NK-92 (cell line): ENCODE measurements around the gene STOML1.
"Not testable (repeated sequence)": the region's sequence is repeated elsewhere in the genome, so short reads cannot be mapped to it uniquely, and the experiment has no call there.

Experiments
- DNase-seq: peaks from one replicate; lab custom pipeline; 2025; ENCODE audit not compliant: unreplicated experiment; lab: John Stamatoyannopoulos, UW

The STOML1 gene

DNA sequence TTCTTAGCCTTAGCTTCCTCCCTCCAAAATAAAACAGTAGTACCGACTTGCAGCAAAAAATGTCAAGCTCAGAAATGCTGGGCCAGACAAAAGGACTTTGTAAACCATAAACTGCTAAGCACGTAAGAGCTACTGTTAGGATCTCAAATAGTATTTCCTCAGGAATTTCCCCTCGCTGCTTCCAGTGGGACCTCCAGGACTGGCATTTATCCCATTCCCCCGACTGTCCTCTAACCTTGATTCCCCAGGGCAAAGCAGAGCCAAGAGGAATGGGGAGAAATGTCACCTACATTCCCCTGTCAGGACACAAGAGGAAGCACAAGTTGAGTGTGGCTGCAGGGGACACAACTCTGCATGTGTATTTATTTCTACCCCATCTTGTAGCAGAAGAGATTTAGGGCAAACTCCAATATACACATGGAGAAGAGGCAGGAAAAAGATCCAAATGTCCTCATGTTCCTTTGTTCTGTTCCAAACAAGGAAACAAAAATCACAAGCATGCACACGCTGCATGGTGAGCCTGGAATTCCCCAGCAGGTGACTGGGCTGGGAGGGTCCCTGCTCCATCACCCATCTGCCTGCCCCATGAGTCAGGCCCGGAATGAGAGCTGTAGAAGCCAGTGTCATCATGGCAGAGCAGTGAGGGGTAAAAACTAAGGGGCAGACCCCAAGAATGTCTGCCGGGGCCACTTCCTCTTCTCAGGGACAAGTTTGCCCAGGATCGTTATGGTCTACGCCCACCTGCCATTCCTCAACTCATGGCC, 4.2 kb downstream of the STOML1 start:
- DNase-seq = no peak

DNA sequence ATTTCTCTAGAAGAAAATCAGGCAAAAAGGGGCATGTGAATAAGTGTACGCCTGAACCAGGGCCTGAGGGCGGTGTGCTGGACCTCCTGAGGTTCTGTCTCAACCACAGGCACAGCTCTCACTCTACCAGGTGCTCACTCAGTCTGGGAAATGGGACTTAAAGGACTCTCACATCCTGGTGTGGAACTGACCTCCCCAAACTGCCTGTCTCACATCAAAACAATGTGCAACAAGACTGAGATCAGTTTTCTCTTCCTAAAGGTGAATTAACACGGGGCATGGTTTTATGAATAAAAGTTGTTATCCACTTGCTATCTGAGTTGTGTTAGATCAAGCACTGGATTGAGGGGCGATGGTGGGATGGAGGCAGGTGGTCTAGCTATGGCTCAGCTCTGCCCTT, 4.8 kb downstream of the STOML1 start:
- no peak for DNase-seq

DNA sequence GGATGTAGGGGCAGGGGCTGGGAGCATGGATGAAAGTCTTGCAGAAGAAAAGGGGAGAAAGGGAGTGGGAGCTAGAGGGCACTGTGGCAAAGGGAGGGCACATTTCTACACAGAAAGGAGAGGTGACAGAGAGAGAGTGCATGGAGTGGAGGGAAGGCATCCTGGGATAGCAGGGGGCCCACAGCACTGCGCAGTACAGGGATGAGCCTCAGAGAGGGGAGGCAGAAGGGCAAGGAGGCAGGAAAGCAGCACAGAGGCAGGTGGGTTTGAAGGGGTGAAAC, 5.4 kb downstream of the STOML1 start:
- no peak for DNase-seq

DNA sequence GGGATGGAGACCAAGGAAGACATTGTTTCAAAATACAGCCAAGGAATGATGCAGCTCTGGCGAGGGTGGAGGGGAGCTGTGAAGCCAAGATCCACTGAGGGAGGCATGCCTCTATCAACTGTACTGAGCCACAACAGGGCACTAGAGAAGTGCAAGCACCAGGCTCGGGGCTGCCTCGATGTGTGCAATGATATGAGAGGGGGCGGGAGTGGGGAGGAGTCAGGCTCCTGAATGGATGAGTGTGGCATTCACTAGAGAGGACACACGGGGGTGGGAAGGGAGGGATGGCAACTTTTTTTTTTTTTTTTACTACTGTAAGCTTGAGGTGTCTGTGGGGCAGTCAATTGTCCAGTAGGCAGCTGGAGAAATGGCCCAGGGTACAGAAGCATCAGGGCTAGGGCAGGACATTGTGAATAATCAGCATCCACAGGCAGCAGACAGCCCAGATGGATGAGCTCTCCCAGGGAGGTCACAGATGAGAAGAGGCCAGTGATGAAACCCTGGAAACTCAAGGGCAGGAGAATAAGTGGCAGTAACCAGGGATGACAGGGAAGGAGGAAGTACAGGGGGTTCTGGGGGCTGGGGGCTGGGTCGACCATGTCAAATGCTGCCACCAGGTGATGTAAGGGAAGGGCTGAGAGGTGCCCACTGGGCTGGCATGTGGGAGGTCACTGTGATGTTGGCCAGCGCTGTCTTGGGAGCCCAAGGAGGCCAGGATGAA, 5.9 kb downstream of the STOML1 start:
- DNase-seq = no peak

DNA sequence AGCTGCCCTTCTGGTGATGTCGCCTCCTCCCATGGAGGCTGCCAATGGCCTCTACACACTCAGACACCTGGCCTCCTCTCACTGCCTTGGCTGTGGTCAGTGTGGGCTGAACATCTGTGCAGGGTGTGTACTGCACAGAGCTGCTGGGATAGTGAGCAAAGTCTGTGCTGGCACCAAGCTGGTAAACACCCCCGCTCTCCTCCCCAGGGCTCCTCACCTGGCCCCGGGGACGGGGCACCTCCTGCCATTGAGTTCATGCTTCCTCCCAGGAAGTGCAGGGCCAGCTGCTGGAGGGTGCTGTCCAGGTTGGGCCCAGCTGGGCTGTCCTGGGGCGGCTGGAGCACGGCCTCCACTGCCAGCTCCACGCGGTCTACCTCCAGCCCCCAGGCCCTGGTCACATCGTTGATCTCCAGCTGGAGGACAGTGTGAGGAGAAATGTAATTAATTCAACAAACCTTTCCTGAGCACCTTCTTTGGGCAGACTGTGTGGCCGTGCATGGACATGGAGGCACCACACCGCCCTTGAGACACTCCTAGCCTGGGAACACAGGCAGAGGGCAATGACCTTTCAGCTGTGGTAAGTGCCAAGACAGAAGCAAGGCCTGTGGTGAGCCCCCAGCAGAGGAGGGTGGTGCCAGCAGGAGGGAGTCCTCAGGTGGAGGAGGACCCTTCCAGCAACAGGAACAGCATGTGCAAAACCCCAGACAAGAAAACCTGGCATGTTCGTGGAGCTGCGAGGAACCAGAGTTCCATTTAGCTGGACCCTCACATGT, 6.8 kb downstream of the STOML1 start:
- no peak for DNase-seq

DNA sequence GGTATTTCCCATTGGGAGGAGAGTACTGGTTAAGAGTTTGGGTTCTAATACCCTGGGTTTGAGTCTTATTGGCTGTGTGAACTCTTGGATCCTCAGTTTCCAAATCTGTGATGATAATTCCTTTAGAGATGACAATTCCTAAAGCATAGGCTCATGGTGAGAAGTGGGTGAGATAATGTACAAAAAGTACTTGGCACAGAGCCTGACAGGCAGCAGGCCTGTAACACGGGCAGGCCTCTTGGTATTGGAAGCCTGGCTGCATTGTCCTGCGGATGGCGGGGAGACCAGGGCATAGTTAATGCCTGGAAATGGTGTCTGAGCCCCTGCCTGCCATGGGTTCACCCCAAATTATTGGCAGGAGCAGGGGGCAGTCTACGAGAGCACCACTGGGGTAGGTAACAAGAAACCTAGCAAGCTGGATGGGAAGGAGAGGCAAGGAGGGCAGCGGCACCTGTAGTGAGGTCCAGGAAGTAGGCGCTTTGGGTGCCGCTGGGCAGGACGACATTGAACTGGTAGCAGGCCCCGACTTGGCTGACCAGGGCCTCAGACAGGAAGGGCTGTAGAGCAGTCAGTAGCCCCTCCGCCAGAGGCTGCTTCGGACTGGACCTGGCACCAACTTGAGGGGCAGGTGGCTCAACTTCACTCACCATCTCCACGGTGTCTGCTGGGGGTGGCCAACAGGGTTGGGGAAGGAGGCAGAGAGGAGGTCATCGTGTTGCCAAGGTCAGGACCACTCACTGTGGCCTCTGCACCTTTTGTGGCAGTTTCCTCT, 7.7 kb downstream of the STOML1 start:
- no peak for DNase-seq

DNA sequence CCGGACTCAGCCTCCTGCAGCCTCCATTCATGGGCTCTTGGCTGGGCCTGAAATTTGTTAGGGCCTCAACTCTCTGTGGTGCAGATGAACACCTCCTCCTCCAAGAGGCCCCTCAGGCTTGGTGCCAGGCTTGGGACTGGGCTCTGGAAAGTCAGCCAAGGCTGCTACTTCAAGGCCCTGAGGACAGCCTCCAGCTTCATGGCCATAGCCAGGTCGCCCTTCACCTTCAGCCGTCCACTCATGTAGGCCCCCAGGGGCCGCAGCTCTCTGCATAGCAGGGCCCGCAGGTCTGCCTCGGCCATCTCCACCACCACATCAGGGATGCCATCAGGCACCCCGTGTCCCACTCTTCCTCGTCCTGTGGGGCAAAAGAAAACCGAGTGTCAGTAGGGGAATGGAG, 8.3 kb downstream of the STOML1 start:
- DNase-seq = no peak

DNA sequence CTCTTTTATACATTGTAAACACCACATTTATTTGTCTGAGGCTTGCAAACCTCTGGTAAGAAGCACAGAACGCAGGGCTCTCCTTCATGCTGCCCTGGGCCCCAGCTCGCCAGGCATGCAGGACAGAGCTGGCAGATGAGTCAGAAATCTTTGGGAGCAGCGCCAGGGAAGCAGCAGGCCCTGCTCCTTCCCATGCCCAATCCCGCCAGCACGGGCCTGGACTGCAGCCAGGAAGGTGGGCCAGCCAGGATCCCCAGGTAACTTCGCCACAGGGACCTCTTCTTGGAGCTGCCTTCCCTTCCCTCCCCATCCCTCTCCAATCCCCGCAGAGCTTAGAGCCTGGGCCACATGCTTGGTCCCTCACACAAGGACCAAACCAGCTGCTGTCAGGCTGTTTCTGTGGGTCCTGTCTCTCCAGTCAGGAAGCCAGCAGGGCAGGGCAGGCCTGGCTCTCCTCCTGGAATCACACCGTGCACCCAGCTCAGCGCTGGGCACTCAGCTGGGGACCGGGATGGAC, 8.8 kb downstream of the STOML1 start:
- DNase-seq = no peak

DNA sequence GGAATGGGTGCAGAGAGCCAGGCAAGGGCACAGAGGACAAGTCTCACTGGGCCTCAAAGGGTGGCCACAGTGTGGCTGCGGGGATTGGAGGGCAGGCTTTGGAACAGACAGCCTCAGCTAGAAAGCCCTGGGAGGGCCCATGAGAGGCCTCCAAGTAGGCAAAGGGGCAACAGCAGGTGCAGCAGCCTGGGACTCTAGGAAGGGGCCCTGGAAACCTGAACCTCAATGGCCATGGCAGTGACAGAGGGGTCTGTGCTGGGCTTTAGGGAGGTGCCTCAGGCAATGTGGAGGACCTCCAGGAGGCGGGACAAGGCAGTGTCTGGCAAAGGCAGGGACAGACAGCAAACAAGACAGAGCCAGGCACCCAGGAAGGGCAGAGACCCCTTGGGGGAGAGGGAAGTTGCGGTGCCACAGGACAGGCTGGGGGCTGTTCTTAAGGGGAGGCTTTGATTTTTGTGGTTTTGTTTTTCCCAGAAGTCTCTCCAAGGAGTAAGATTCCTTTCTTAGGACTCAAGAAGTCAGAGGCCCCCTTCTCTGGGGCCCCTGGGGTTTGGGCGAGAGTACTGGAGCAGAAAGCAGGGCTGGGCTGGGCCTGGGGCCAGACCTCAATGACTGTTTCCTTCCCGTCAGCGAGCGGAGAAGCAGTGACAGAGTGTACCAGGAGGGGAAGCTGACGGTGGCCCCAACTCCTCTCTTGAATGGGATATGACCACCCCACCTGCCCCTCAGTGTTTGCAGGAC, 9.7 kb downstream of the STOML1 start:
- DNase-seq = no peak

DNA sequence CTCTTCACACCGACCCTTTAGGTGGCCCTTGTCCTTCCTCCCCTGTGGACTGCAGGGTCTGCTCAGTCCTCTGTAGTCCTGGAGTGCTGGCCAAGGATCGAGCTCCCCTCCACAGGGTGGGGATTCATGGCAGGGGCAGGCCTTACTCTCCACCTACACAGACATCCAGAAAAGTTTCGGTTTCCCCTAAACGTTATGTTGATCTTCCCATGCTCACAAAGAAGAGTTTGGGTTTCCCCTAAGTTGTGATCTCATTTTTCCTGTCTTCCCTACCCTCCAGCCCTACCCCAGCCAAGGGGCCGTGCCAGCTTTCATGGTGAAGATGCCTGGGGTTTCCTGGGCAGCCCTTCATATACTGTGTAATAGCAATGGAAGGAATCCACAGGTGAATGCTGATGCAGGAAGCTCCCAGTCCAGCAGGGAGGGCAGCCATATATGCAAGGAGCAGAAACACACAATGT, 10.3 kb downstream of the STOML1 start:
- DNase-seq = no peak

DNA sequence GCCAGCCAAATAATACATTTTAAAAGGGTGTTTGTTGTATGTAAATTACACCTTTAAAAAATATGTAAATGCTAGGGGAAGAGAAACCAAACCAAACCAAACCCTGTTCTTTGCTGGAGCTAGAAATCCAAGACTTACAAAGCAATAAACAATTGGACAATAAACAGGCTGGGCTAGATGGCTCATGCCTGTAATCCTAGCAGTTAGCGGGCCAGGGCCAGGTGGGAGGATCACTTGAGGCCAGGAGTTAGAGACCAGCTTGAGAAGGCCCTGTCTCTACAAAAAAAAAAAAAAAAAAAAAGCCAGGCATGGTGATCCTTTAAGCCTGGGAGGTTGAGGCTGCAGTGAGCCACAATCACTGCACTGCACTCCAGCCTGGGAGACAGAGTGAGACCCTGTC, 12.5 kb downstream of the STOML1 start:
- no peak for DNase-seq

DNA sequence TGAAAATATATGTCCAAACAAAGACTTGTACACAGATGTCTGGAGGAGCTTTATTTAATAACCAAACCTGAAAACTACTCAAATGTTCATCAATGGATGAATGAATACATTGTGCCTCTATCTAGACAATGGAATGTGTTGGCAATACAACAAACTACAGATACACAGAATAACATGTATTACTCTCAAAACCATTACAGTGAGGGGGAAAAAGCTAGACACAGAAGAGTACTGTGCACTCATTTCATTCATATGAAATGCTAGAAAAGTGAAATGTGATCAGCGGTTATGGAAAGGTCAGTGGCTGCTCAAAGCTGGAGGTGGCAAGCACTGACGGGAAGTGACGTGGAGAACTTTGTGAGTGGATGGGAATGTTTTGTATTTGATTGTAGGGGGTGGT, 13.2 kb downstream of the STOML1 start:
- no peak for DNase-seq

DNA sequence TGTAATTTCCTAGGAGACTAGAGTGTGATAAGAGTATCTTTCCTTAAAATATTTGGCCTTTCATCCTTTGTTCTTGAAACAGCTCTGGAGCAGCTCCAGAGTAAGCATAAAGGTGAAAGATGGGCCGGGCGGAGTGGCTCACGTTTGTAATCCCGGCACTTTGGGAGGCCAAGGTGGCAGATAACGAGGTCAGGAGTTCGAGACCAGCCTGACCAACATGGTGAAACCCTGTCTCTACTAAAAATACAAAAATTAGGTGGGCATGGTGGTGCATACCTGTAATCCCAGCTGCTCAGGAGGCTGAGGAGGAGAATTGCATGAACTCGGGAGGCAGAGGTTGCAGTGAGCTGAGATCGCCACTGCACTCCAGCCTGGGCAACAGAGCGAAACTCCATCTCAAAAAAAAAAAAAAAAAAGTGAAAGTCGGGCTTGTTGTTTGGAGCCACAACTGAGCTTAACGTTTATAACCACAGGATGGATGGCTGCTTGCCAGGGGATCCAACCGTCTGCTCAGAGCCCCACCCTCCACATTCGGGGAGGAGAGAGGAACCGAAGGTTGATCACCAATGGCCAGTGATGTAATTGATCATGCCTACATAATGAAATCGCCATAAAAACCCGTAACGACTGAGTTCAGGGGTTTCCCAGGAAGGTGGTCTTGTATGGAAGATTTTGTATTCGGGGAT, 16.5 kb downstream of the STOML1 start:
- not testable (repeated sequence) for DNase-seq

DNA sequence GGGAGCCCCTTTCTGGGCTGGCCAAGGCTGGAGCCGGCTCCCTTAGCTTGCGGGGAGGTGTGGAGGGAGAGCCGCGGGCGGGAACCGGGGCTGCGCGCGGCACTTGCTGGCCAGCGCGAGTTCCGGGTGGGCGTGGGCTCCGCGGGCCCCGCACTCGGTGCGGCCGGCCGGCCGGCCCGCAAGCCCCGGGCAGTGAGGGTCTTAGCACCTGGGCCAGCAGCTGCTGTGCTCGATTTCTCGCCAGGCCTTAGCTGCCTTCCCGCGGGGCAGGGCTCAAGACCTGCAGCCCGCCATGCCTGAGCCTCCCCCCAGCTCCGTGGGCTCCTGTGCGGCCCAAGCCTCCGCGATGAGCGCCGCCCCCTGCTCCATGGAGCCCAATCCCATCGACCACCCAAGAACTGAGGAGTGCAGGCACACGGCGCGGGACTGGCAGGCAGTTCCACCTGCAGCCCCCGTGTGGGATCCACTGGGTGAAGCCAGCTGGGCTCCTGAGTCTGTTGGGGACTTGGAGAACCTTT, 18.4 kb downstream of the STOML1 start:
- DNase-seq = not testable (repeated sequence)

DNA sequence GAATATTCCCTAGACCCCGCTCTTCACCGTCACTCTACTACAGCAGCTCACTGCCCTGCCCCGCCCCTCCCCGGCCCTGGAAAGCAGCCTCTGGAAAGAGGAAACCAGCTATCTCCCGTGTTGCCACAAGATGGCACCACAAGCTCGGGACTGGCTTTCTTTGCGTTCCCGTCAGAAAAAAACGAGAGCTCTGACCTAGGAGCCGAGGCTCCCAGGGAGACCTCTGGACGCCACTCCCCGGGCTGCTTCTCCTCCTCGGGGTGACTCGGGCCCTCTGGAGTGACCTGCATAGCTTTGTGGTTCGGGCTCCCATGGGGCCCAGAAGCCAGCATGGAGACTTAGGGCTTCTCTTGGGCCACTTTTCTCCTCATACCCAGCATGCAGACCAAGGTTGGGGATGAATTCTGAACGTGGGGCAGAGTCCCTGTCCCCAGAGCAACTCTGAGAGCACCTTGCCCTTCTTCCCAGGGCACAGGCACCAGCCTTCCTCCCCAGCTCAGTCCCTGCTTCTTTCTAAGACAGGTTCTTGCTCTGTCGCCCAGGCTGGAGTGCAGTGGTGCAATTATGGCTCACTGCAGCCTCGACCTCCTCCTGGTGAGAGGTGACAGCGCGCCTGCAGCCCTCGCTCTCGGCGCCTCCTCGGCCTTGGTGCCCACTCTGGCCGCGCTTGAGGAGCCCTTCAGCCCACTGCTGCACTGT, 19.0 kb downstream of the STOML1 start:
- no peak for DNase-seq

DNA sequence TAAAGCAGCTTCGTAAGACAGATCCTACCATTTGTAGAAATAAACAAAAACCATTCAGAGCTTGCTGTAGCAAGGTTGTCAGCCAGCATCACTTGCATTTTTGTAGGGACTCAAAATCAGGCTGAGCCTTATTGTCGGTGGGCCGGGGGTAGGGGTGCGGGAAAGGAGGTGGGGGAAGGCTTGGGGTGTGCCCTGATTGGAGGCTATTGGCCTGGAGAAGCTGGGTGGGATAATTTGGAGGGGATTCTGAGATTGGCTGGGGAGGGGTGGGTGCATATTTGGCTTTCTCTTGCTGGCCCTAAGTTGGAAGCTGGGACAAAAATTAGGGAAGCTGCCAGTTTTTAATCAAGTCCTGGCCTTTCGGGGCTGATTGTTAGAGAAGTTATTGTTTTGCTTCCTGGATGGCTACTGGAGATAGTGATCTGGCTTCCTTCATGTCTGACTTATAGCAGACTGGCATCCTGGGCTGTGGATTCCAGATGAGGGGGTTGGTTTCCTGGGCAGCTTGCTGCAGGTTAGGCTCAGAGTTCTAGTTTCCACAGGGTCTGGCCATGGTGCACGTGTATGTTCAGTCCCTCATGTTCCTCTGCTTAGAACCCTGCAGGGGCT, 22.8 kb downstream of the STOML1 start:
- DNase-seq = no peak

DNA sequence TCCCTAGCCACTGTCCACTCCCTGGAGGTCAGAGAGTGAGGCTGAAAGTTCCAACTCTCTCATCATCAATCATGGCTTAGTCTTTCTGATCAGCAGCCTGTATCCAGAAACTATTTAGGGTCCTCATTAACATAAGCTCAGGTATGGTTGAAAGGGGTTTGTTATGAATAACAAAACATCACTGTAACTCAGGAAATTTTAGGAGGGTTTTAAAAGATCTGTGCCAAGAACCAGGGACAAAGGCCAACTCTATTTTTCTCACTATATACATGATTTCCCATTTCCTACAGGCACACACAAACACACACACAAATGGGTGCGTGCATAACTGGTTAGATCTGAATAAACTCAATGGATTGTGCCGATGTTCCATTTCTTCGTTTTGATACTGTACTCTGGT, 23.6 kb downstream of the STOML1 start:
- no peak for DNase-seq

DNA sequence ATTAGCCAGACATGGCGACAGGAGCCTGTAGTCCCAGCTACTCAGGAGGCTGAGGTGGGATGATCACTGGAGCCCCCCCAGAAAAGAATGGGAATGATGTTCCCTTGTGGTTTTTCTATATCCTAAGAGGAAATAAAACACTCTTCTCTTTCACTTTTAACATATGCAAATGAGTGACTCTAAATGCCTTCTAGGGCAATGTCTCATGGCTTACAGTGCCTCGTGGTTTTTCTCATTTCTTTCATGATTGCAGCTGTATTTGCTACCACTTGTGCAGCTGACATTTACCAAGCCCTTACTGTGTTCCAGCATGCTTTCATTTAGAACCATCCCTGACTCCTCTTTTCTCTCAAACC, 26.4 kb downstream of the STOML1 start:
- no peak for DNase-seq
